Lung (tissue), 12 donors: ENCODE results near the gene SLC41A3. TPM values are rescaled to one million over a fixed set of nuclear protein-coding genes. Genes with fewer than 3 reads are reported as not detected.
"Not testable (repeated sequence)": the region's sequence is repeated elsewhere in the genome, so short reads cannot be mapped to it uniquely, and the experiment has no call there.

Experiments used
- ATAC-seq: fragments of 200-7000 bp; cut with Tn5 transposase; one replicate; pipeline ENCODE4 v1.9.1; 2020; ENCODE audit warnings: moderate number of reproducible peaks; ENCODE audit not compliant: insufficient read depth, low FRiP score
- DNase-seq, 3 donors: peaks; one replicate each; pipeline ENCODE4 v3.0.0-alpha.2; 2013 to 2017
- H3K27ac ChIP-seq, 2 donors: one replicate each; pipeline ENCODE4 v1.5.1; 2013; ENCODE audit warnings: mild to moderate bottlenecking in 2 of 2, moderate library complexity in 2 of 2, control low read depth in 1 of 2, inconsistent platforms in 1 of 2, low read depth in 1 of 2, low read length in 1 of 2
- H3K27me3 ChIP-seq, 3 donors: one replicate each; pipeline ENCODE4 v1.5.1; 2013; ENCODE audit warnings: low read length in 2 of 3; ENCODE audit not compliant: control insufficient read depth in 3 of 3, insufficient read depth in 3 of 3
- H3K36me3 ChIP-seq, 4 donors: one replicate each; pipeline ENCODE4 v1.5.1; 2013; ENCODE audit warnings: low read length in 4 of 4, mild to moderate bottlenecking in 1 of 4, moderate library complexity in 1 of 4; ENCODE audit not compliant: control insufficient read depth in 4 of 4, insufficient read depth in 4 of 4
- H3K4me1 ChIP-seq, 5 donors: one replicate each; pipeline ENCODE4 v1.5.1; 2013; ENCODE audit warnings: low read length in 5 of 5, mild to moderate bottlenecking in 2 of 5, moderate library complexity in 1 of 5; ENCODE audit not compliant: control insufficient read depth in 5 of 5, insufficient read depth in 5 of 5
- H3K4me3 ChIP-seq: one replicate; pipeline ENCODE4 v1.5.1; 2013; ENCODE audit warnings: mild to moderate bottlenecking, control low read depth, moderate library complexity
- H3K9ac ChIP-seq, 2 donors: one replicate each; pipeline ENCODE4 v1.5.1; 2013; ENCODE audit warnings: low read length in 2 of 2, control low read depth in 1 of 2; ENCODE audit not compliant: insufficient read depth in 1 of 2
- H3K9me3 ChIP-seq, 4 donors: one replicate each; pipeline ENCODE4 v1.5.1; 2013; ENCODE audit warnings: low read length in 3 of 4, mild to moderate bottlenecking in 1 of 4, moderate library complexity in 1 of 4; ENCODE audit not compliant: control insufficient read depth in 4 of 4, insufficient read depth in 3 of 4
- CTCF ChIP-seq: IDR thresholded peaks from 2 replicates; pipeline ENCODE4 v1.5.1; 2012; ENCODE audit warnings: mild to moderate bottlenecking; ENCODE audit errors: control extremely low read depth, extremely low read depth
- WGBS, 2 donors: extraction: QIAGEN DNeasy Blood & Tissue Kit; methylation state at CpG; one replicate each; pipeline ENCODE4 v1.1.7; 2013; 5-methylcytosine and 5-hydroxymethylcytosine counted together
- polyA plus RNA-seq, 2 donors: library from polyadenylated mRNA; stranded (reverse); fragments of 200-250 nt; gene quantifications; one replicate each; pipeline ENCODE4 v1.2.1, GENCODE V29; 2013
- total RNA-seq, 2 donors: library from RNA; depleted of rRNA in 1 of 2; stranded (reverse); fragments of >200 nt in 1 of 2; gene quantifications; one replicate each; pipeline ENCODE4 v1.2.1, GENCODE V29; 2014 to 2021
- donor health status: control.
- donor health status: control.
- donor health status: Bipolar disorder and iron deficiency.
- donor health status: healthy.
- donor health status: DM: yes; HTN: yes; CAD: no.

SLC41A3 gene
- total and polyA plus RNA-seq, 4 donors = 16.9 to 50.2 (median 34.8) TPM

GRCh38 chr3:125990253-125990970 is 93.5 kb downstream of the SLC41A3 start:
- Histone ChIP-seq H3K4me1 (peaks cover 0 to 3% (median 2%) of the 10 kb centered on the region in 5 donors), H3K9me3 (peaks cover 0 to 5% (median 0%) of the 10 kb centered on the region in 4 donors), H3K9ac (peak overlapping the region; percentile 59 to 93), H3K27me3 (peaks cover 0 to 4% (median 0%) of the 10 kb centered on the region in 3 donors), H3K27ac (peak overlapping the region in 1 of 2 donors; percentile 57), H3K36me3 (no peaks in the 10 kb centered on the region), H3K4me3 (no peak overlapping the region)
- no peak for TF ChIP-seq CTCF
- DNase-seq = peak; percentile 86 to 94 (median 88)
- ATAC-seq = peak; percentile 97
- 13 to 32% methylated on average over 52 of the region's 52 CpGs for WGBS, 2 donors

- WGBS, 2 donors = 94% methylated on average over 2 of the region's 2 CpGs
- H3K27ac ChIP-seq, H3K9ac ChIP-seq, H3K36me3 ChIP-seq, ATAC-seq, H3K9me3 ChIP-seq, H3K4me3 ChIP-seq, DNase-seq, H3K4me1 ChIP-seq, H3K27me3 ChIP-seq: not testable (repeated sequence)
These were observed 99.0 kb downstream of the SLC41A3 start for GRCh38 chr3:125984951-125985350.

DNA sequence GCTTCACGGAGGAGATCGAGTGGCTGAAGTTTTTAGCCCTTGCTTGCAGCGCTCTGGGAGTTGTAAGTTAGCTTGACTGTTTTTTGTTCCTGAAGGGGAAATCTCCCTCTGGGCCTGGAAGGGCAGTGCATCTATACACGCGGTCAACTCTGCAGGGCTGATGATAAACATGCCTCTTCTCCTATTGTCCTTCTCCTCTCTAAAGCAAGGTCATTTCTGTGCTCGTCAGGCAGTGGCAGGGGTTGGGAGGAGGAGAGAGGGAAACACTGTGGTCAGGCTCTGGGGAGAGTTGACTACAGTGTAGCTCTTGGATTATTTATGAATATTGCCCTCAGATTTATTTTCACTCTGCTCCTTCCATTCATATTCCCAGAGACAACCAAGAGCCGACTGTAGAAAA is 106.8 kb downstream of the SLC41A3 start:
- DNase-seq, H3K4me3 ChIP-seq, ATAC-seq, H3K27me3 ChIP-seq, H3K36me3 ChIP-seq, H3K9me3 ChIP-seq, H3K27ac ChIP-seq, H3K4me1 ChIP-seq, H3K9ac ChIP-seq: not testable (repeated sequence)
- 48 to 64% methylated on average over 4 of the region's 7 CpGs for WGBS, 2 donors

GRCh38 chr3:125976003-125976390 is 107.9 kb downstream of the SLC41A3 start:
- not testable (repeated sequence) for ATAC-seq, H3K4me3 ChIP-seq
- WGBS, 2 donors = 84 to 86% methylated on average over 3 of the region's 3 CpGs

DNA sequence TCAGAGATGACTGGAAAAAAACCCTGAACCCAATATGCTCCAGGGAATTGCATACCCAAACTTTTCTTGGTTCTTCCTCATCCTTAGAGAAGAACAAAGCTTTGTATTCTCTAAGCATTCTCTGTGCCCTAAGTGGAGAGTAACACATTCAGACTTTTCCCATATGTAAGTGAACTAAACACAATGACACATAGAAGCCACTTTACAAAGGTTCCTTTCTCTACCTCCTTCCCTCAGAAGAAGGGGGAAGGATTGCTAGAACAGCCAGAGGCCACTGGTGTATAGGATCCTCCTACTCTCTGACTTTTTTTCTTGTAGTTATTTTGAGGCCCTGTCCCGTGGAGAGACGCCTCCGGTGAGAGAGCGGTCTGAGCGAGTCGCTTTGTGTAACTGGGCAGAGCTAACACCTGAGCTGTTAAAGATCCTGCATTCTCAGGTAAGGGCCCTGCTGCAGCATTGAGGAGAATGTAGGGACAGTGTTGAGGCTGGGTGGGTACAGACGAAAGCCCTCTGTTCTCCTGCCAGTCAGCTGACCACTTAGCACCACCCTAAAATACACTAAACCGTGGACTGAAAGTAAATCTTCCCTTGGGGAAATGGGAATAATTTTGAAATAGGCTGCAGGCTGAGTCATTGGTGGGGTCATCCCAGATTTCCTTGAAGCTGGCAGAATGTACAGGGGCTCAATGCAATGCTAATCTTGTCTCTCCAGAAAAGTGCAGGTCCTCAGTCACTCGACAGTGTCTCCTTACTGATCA is 108.5 kb downstream of the SLC41A3 start:
- H3K9me3 ChIP-seq, H3K4me3 ChIP-seq, H3K9ac ChIP-seq, DNase-seq, ATAC-seq, H3K4me1 ChIP-seq, H3K36me3 ChIP-seq: not testable (repeated sequence)
- peak overlapping the region in 1 of 2 donors; percentile 23 for H3K27ac ChIP-seq
- peaks cover 0 to 17% (median 13%) of the 10 kb centered on the region in 3 donors for H3K27me3 ChIP-seq
- WGBS, 2 donors = 66 to 84% methylated on average over 9 of the region's 9 CpGs

More at GRCh38 chr3:125976003-125976390, 107.9 kb downstream of the SLC41A3 start:
- not testable (repeated sequence) for H3K27ac ChIP-seq, H3K36me3 ChIP-seq, H3K9ac ChIP-seq, DNase-seq, H3K9me3 ChIP-seq, H3K4me1 ChIP-seq
- peaks cover 0 to 13% (median 9%) of the 10 kb centered on the region in 3 donors for H3K27me3 ChIP-seq
